GM19035 (cell line): ENCODE results near the gene ATP6V1F.

Source experiments
- ATAC-seq: cut with Tn5 transposase; IDR thresholded peaks from one replicate; pipeline ENCODE4 v1.9.1; 2021; ENCODE audit not compliant: unreplicated experiment

The ATP6V1F gene

GRCh38 chr7:128835231-128835751, 27.4 kb upstream of the ATP6V1F start:
- ATAC-seq, result no peak

- no peak for ATAC-seq
These were observed 26.6 kb upstream of the ATP6V1F start for GRCh38 chr7:128835790-128836641.

- no peak for ATAC-seq
These were observed 25.8 kb upstream of the ATP6V1F start for GRCh38 chr7:128836729-128837348.

GRCh38 chr7:128837521-128837921, 25.1 kb upstream of the ATP6V1F start:
- ATAC-seq, result no peak

- ATAC-seq, result no peak
These were observed 24.4 kb upstream of the ATP6V1F start for GRCh38 chr7:128838109-128838779.

GRCh38 chr7:128838981-128839731, 23.5 kb upstream of the ATP6V1F start:
- no peak for ATAC-seq

- no peak for ATAC-seq
These were observed 22.9 kb upstream of the ATP6V1F start for GRCh38 chr7:128839751-128840177.

GRCh38 chr7:128840326-128841170, 22.1 kb upstream of the ATP6V1F start:
- no peak for ATAC-seq

GRCh38 chr7:128841171-128841690, 21.4 kb upstream of the ATP6V1F start:
- no peak for ATAC-seq

GRCh38 chr7:128841921-128842673, 20.6 kb upstream of the ATP6V1F start:
- ATAC-seq, result no peak

GRCh38 chr7:128842674-128843641, 19.7 kb upstream of the ATP6V1F start:
- ATAC-seq, result no peak

- ATAC-seq, result no peak
These were observed 18.6 kb upstream of the ATP6V1F start for GRCh38 chr7:128843938-128844621.

GRCh38 chr7:128844777-128845311, 17.8 kb upstream of the ATP6V1F start:
- no peak for ATAC-seq

GRCh38 chr7:128845475-128845874, 17.2 kb upstream of the ATP6V1F start:
- ATAC-seq, result no peak

GRCh38 chr7:128845987-128846386, 16.7 kb upstream of the ATP6V1F start:
- no peak for ATAC-seq

GRCh38 chr7:128846781-128847444, 15.7 kb upstream of the ATP6V1F start:
- no peak for ATAC-seq
